ENCODE measurements around the gene TRIM14.
A peak's percentile ranks its signal among the peaks of the same experiment; 100 is the strongest.
"Not testable (repeated sequence)": the region's sequence is repeated elsewhere in the genome, so short reads cannot be mapped to it uniquely, and the experiment has no call there.

The TRIM14 gene

GRCh38 chr9:98078895-98079294 is 40.1 kb downstream of the TRIM14 start:
- intact Hi-C loops (cut with DNase I; ENCODE audit: low total_unique reads), result no loop called here
- Histone ChIP-seq H3K4me3 (no peak overlapping the region), H3K4me1 (peaks cover 0 to 4% (median 0%) of the 10 kb centered on the region in 4 donors), H3K27ac (no peak overlapping the region), H3K27me3 (no peaks in the 10 kb centered on the region), H3K36me3 (peaks cover 36 to 62% (median 53%) of the 10 kb centered on the region in 3 donors), H3K9me3 (no peaks in the 10 kb centered on the region)
- no peak for TF ChIP-seq CTCF (IDR thresholded peaks at IDR 0.05)
- no peak for DNase-seq

GRCh38 chr9:98076514-98076890 is 42.5 kb downstream of the TRIM14 start:
- H3K4me3 ChIP-seq; H3K9me3 ChIP-seq; H3K27ac ChIP-seq; H3K27me3 ChIP-seq; intact Hi-C loops (cut with DNase I; ENCODE audit: low total_unique reads); DNase-seq; H3K4me1 ChIP-seq: not testable (repeated sequence)
- peaks cover 28 to 38% (median 33%) of the 10 kb centered on the region in 3 donors for H3K36me3 ChIP-seq

GRCh38 chr9:98075332-98075805 is 43.7 kb downstream of the TRIM14 start:
- DNase-seq, result no peak
- intact Hi-C loops (cut with DNase I; ENCODE audit: low total_unique reads), result no loop called here
- no peak overlapping the region for H3K27ac ChIP-seq

GRCh38 chr9:98074115-98074990 is 44.7 kb downstream of the TRIM14 start:
- DNase-seq, result peak; percentile 36 to 58
- H3K9me3 ChIP-seq, result no peaks in the 10 kb centered on the region
- H3K36me3 ChIP-seq, result peaks cover 10 to 17% (median 17%) of the 10 kb centered on the region in 3 donors
- H3K4me1 ChIP-seq, result peaks cover 0 to 6% (median 0%) of the 10 kb centered on the region in 4 donors
- peak; percentile 51 to 80 for TF ChIP-seq CTCF (IDR thresholded peaks at IDR 0.05)
- H3K27ac ChIP-seq, result no peak overlapping the region
- intact Hi-C loops (cut with DNase I; ENCODE audit: low total_unique reads), result no loop called here
- H3K4me3 ChIP-seq, result no peak overlapping the region
- H3K27me3 ChIP-seq, result no peaks in the 10 kb centered on the region

More at GRCh38 chr9:98075332-98075805, 43.7 kb downstream of the TRIM14 start:
- Histone ChIP-seq H3K4me3 (no peak overlapping the region), H3K4me1 (peaks cover 0 to 6% (median 0%) of the 10 kb centered on the region in 4 donors), H3K9me3 (no peaks in the 10 kb centered on the region), H3K36me3 (peaks cover 17 to 27% (median 22%) of the 10 kb centered on the region in 3 donors), H3K27me3 (no peaks in the 10 kb centered on the region)
- TF ChIP-seq CTCF (IDR thresholded peaks at IDR 0.05), result no peak

- DNase-seq, result no peak
- no peak for TF ChIP-seq CTCF (IDR thresholded peaks at IDR 0.05)
- no peaks in the 10 kb centered on the region for H3K9me3 ChIP-seq
- H3K4me1 ChIP-seq, result peaks cover 0 to 6% (median 0%) of the 10 kb centered on the region in 4 donors
- no peak overlapping the region for H3K27ac ChIP-seq
- no peaks in the 10 kb centered on the region for H3K27me3 ChIP-seq
- H3K4me3 ChIP-seq, result no peak overlapping the region
- peaks cover 0 to 3% (median 0%) of the 10 kb centered on the region in 3 donors for H3K36me3 ChIP-seq
- intact Hi-C loops (cut with DNase I; ENCODE audit: low total_unique reads), result no loop called here
These were observed 47.3 kb downstream of the TRIM14 start for GRCh38 chr9:98071737-98072136.

GRCh38 chr9:98070704-98071103 is 48.3 kb downstream of the TRIM14 start:
- Histone ChIP-seq H3K9me3 (no peaks in the 10 kb centered on the region), H3K36me3 (peaks cover 0 to 10% (median 6%) of the 10 kb centered on the region in 3 donors), H3K4me3 (no peak overlapping the region), H3K27ac (no peak overlapping the region), H3K27me3 (no peaks in the 10 kb centered on the region), H3K4me1 (peaks cover 0 to 6% (median 0%) of the 10 kb centered on the region in 4 donors)
- DNase-seq, result no peak
- intact Hi-C loops (cut with DNase I; ENCODE audit: low total_unique reads), result no loop called here
- no peak for TF ChIP-seq CTCF (IDR thresholded peaks at IDR 0.05)

Measured in tibial artery (tissue), 4 donors.